IPS-18a (cell line): ENCODE results near the gene EXOC4.

Experiments used
- H3K27ac ChIP-seq: one replicate; pipeline ENCODE4 v1.5.1; 2013; ENCODE audit warnings: low read length
- H3K27me3 ChIP-seq: one replicate; pipeline ENCODE4 v1.6.1; 2013; ENCODE audit warnings: mild to moderate bottlenecking, low read length; ENCODE audit not compliant: control insufficient read depth, insufficient read depth
- H3K36me3 ChIP-seq: one replicate; pipeline ENCODE4 v1.6.1; 2013; ENCODE audit warnings: low read depth, low read length; ENCODE audit not compliant: control insufficient read depth
- H3K4me1 ChIP-seq: one replicate; pipeline ENCODE4 v1.6.1; 2013; ENCODE audit warnings: low read depth, low read length; ENCODE audit not compliant: control insufficient read depth
- H3K4me3 ChIP-seq: one replicate; pipeline ENCODE4 v1.5.1; 2013; ENCODE audit warnings: low read length
- H3K9ac ChIP-seq: one replicate; pipeline ENCODE4 v1.6.1; 2013; ENCODE audit warnings: mild to moderate bottlenecking, low read length, moderate library complexity
- H3K9me3 ChIP-seq: one replicate; pipeline ENCODE4 v1.6.1; 2013; ENCODE audit warnings: low read depth, low read length; ENCODE audit not compliant: control insufficient read depth

Gene EXOC4

DNA sequence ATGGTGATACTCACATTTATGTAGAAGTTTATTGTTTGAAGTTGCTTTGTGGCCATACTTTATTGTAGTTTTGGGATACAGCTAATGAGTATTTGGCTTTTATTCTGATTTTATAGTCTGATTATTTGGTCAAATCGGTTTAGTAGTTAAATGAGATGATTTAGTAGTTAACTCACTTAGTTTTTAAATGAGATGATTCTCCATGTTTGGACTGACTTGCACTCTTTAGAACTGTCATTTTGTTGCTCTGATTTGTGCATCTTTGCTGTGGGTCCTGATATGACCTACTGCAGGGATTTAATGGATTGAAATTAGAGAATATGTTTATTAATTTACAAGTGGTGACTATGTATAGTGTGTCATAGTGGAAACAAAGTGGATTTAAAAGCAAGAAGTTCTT lies 44.2 kb downstream of the EXOC4 start:
- Histone ChIP-seq H3K4me1 (peaks cover 7% of the 10 kb centered on the region), H3K9ac (no peak overlapping the region), H3K27me3 (no peaks in the 10 kb centered on the region), H3K27ac (no peak overlapping the region), H3K4me3 (no peak overlapping the region), H3K9me3 (no peaks in the 10 kb centered on the region), H3K36me3 (no peaks in the 10 kb centered on the region)

DNA sequence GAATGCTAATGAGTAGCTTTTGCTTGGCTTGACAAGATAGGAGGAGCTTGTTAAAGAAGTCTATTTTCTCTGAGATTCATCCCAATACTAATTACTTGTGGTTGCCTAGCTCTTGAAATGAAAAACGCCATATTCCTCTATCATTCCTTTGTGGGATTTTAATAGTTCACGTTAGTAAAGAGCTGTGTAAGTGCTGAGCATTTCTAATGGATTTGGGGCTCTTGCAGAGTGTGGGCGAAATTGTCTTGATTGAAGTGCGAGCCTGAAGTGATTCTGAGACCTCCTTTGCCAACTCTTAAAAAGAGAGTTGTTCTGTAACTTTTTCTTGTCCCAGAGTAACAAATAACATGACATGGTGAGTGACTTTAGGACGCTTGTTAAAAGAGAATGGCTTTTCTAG lies 45.2 kb downstream of the EXOC4 start:
- Histone ChIP-seq H3K27me3 (no peaks in the 10 kb centered on the region), H3K4me3 (no peak overlapping the region), H3K36me3 (no peaks in the 10 kb centered on the region), H3K27ac (no peak overlapping the region), H3K4me1 (peaks cover 5% of the 10 kb centered on the region), H3K9me3 (no peaks in the 10 kb centered on the region), H3K9ac (no peak overlapping the region)

DNA sequence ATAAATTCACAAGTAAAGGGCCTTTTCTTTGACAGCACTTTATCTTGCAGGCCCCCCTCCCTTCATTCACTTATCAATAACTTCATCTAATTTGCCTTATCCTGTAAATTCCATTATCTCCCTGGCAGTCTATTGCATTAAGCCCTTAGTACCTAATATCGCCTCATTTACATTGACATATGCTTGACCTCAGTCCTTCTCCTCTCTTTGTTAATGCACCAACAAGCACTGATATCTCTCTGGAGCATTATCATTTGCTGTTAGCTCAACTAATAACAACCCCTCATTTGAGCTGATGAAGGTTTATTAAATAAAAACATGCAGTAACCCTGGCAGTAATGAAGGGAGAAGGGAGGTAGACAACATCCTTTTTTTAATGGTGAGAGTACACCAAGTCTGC lies 46.8 kb downstream of the EXOC4 start:
- H3K27me3 ChIP-seq, result no peaks in the 10 kb centered on the region
- no peak overlapping the region for H3K27ac ChIP-seq
- no peaks in the 10 kb centered on the region for H3K36me3 ChIP-seq
- H3K9ac ChIP-seq, result no peak overlapping the region
- H3K4me3 ChIP-seq, result no peak overlapping the region
- peaks cover 5% of the 10 kb centered on the region for H3K4me1 ChIP-seq
- no peaks in the 10 kb centered on the region for H3K9me3 ChIP-seq

DNA sequence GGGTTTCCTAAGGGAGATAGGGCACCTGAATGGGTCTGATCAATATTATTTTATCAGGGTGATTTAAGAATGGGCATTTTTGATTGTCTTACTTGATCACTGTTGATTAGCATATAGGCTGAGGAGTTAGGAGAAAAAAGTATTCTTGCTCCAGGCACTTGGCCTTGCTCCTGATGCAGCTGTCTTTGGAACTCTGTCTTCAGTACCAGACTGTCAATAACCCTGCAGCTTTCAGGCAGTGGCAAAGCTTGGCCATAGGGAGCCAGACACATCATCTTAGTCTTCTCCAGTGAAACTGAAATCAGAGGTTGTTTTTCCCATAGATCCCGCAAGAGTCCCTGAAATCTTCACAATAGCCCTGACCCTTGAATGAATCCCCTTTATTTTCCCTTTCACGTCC lies 47.2 kb downstream of the EXOC4 start:
- H3K4me1 ChIP-seq, result peaks cover 5% of the 10 kb centered on the region
- no peak overlapping the region for H3K27ac ChIP-seq
- H3K9ac ChIP-seq, result no peak overlapping the region
- no peaks in the 10 kb centered on the region for H3K9me3 ChIP-seq
- no peaks in the 10 kb centered on the region for H3K36me3 ChIP-seq
- H3K4me3 ChIP-seq, result no peak overlapping the region
- H3K27me3 ChIP-seq, result no peaks in the 10 kb centered on the region

DNA sequence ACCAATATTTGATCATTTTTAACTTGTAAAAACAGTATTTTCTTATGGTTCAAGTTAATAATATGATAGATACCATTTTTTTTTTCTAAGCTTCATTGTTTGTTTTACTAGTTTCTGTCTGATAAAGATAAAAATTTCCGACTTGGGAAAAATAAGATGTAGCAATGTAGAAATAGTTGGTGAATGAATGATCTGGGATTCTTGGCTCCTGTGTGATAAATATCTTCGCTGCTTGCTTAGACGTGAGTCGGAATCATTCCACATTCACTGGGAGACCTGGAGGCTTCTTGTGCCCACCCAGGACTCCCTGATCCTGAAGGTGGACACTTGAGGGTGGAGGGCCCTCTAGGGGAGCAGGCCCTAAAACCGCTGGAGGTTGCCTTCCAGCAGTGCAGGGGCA lies 47.9 kb downstream of the EXOC4 start:
- H3K9me3 ChIP-seq, result no peaks in the 10 kb centered on the region
- H3K9ac ChIP-seq, result no peak overlapping the region
- peaks cover 2% of the 10 kb centered on the region for H3K36me3 ChIP-seq
- H3K4me3 ChIP-seq, result no peak overlapping the region
- H3K4me1 ChIP-seq, result peaks cover 5% of the 10 kb centered on the region
- H3K27ac ChIP-seq, result no peak overlapping the region
- H3K27me3 ChIP-seq, result no peaks in the 10 kb centered on the region

DNA sequence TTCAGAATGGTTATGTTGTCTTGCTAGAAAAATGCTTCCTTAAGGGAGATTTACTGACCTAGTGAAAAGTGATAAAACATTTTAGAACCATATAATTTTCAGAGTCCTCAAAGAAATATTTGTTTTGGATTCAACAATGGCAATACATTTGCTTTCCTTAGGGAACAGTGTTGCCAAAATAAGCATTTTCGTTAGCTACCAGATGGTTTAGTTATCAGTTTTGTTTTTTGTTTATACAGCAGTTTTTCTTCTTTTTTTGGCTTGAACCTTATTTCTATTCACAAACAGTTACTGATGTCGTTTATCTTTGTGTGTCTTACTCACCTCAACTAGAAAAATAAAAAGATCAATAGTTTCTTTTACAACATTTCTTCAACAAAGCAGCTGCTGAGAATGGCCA lies 48.6 kb downstream of the EXOC4 start:
- Histone ChIP-seq H3K36me3 (peaks cover 8% of the 10 kb centered on the region), H3K4me3 (no peak overlapping the region), H3K9ac (no peak overlapping the region), H3K9me3 (no peaks in the 10 kb centered on the region), H3K27me3 (no peaks in the 10 kb centered on the region), H3K4me1 (peaks cover 5% of the 10 kb centered on the region), H3K27ac (no peak overlapping the region)

DNA sequence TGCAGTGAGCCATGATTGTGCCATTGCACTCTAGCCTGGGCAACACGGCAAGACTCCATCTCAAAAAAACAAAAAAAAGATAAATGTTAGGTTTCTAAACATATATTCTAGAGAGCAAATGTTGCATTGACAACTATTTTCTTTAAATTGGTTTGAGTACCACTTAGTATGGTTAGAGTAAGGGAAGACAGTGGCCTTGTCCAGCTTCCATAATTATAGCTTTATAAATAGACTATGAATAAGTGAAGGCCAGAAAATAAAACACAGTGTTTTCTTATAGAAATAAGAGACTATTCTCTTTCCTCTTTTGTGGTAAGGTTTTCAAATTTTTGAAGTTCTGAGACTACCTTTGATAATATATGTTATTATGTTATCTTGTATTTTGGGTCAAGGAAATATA lies 50.5 kb downstream of the EXOC4 start:
- no peak overlapping the region for H3K4me3 ChIP-seq
- no peaks in the 10 kb centered on the region for H3K4me1 ChIP-seq
- peaks cover 24% of the 10 kb centered on the region for H3K36me3 ChIP-seq
- H3K9me3 ChIP-seq, result no peaks in the 10 kb centered on the region
- no peaks in the 10 kb centered on the region for H3K27me3 ChIP-seq
- H3K27ac ChIP-seq, result no peak overlapping the region
- H3K9ac ChIP-seq, result no peak overlapping the region

DNA sequence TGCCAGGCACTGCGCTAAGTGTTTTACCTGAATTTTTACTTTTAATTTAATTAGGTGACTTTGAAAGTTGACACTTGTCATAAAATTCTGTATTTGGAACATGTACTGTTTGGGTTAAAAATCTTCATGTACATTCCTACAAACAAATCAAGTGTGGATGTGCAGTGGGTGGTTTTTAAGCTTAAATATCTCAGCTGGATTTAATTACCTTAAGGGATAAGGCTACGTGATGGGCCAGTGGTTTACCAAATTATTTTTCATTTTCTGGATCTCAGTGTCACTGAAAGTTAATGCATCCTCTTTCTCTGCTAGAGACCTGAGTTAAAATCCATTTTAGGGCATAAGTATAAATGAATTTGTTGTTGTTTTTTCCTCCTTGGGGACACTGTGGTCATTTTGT lies 51.1 kb downstream of the EXOC4 start:
- H3K27me3 ChIP-seq, result no peaks in the 10 kb centered on the region
- H3K4me1 ChIP-seq, result no peaks in the 10 kb centered on the region
- no peak overlapping the region for H3K27ac ChIP-seq
- H3K4me3 ChIP-seq, result no peak overlapping the region
- H3K9me3 ChIP-seq, result no peaks in the 10 kb centered on the region
- H3K36me3 ChIP-seq, result peaks cover 29% of the 10 kb centered on the region
- H3K9ac ChIP-seq, result no peak overlapping the region

DNA sequence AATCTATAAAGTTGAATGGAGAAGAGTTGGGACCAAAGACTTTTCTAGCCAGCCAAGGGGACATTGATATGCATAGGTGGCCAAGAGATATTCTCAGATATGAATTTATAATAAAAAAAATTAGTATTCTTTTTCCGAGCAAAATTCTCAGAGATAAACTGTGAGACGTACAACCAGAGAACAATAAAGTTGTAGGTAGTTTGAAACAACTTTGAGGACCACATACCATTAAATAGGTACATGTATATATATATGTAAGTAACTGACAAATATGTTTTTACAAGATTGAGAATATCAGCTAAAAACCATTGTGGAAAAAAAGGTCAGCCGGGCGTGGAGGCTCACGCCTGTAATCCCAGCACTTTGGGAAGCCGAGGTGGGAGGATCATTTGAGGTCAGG lies 56.5 kb downstream of the EXOC4 start:
- Histone ChIP-seq H3K27me3 (no peaks in the 10 kb centered on the region), H3K9me3 (no peaks in the 10 kb centered on the region), H3K36me3 (peaks cover 30% of the 10 kb centered on the region), H3K4me3 (no peak overlapping the region), H3K4me1 (no peaks in the 10 kb centered on the region), H3K27ac (no peak overlapping the region), H3K9ac (no peak overlapping the region)

DNA sequence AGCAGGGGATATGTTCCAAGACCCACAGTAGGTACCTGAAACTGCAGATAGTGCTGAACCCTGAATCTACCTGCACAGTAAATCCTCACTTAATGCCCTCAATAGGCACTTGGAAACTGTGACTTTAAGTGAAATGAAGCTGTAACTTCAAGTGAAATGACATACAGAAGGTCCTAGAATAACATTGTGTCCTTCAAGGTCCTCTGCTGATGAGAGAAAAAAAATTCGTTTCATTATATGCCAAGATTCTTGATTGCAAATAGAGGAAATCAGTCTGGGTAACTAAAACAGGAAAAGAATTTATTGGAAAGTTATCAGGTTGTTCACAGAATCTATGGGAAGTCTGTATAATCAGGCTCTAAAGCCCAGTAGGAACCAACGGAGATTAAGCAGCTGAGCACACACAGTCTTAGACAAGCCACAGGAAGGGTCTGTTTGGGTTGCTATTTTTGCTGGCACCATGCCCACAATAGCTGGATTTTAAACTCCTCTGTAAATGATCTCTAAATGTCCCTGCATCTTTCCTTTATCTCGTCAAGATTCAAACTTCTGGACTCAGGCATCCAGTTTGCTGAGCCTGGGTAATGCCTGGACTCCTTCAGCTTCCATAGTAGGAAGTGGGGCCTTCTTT lies 57.5 kb downstream of the EXOC4 start:
- Histone ChIP-seq H3K9ac (no peak overlapping the region), H3K27ac (no peak overlapping the region), H3K27me3 (no peaks in the 10 kb centered on the region), H3K4me3 (no peak overlapping the region), H3K36me3 (peaks cover 30% of the 10 kb centered on the region), H3K4me1 (no peaks in the 10 kb centered on the region), H3K9me3 (no peaks in the 10 kb centered on the region)

DNA sequence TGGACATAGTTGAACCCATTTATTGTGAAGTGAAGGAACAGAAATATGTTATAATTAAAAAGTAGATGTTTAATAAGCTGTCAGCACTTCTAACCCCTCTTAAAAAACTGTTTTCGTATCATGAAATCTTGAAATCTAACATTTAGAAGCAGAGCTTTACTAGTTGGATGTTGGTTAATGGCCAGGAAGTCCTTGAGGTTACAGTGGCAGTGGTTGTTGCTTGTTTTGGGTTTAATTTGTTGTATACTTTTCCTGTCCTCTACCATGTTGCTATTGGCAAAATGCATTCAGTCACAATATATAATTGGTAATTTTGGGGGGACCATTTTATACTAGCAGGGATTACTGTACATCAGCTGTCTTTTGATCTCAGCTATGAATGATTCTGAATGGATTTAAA lies 60.7 kb downstream of the EXOC4 start:
- H3K9me3 ChIP-seq, result no peaks in the 10 kb centered on the region
- no peaks in the 10 kb centered on the region for H3K4me1 ChIP-seq
- H3K36me3 ChIP-seq, result peaks cover 5% of the 10 kb centered on the region
- no peak overlapping the region for H3K4me3 ChIP-seq
- H3K27ac ChIP-seq, result no peak overlapping the region
- no peak overlapping the region for H3K9ac ChIP-seq
- no peaks in the 10 kb centered on the region for H3K27me3 ChIP-seq

DNA sequence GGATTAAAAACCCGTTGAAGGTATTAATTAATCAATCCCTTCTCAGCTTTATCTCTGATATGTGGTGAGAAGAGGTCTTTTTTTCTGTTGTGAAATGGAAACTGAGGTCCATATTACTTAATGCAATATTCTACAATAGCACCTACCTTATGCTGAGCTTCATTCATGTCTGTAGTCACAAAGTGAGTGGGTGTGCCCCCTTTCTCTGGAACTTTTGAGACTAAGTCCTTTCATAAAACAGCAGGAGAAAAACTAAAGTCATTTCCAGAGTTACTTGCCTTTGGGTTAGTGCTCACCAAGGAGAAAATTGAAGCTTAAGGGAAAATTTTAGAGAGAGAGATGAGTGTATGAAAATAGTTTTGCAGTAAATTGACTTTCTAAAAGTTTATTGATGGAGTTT lies 61.2 kb downstream of the EXOC4 start:
- no peak overlapping the region for H3K27ac ChIP-seq
- no peaks in the 10 kb centered on the region for H3K4me1 ChIP-seq
- H3K36me3 ChIP-seq, result peaks cover under 1% of the 10 kb centered on the region
- H3K4me3 ChIP-seq, result no peak overlapping the region
- H3K9ac ChIP-seq, result no peak overlapping the region
- no peaks in the 10 kb centered on the region for H3K9me3 ChIP-seq
- no peaks in the 10 kb centered on the region for H3K27me3 ChIP-seq
